Gastroesophageal sphincter (tissue), 4 donors: ENCODE results near the gene VCX. TPM values are rescaled to one million over a fixed set of nuclear protein-coding genes. Genes with fewer than 3 reads are reported as not detected.
"Not testable (repeated sequence)": the region's sequence is repeated elsewhere in the genome, so short reads cannot be mapped to it uniquely, and the experiment has no call there.

Experiments
- ATAC-seq: fragments of 150-250 bp; one replicate; pipeline ENCODE4 v1.9.1; 2016; ENCODE audit warnings: mild to moderate bottlenecking, moderate library complexity
- H3K27ac ChIP-seq, 4 donors: fragments of 200-600 bp; sonication (generic) in 3 of 4; 1 replicate in 3 of 4; 2 replicates in 1 of 4; pipeline ENCODE4 v1.5.1; 2016 to 2019
- H3K27me3 ChIP-seq: fragments of 200-600 bp; sonication (generic); one replicate; pipeline ENCODE4 v1.5.1; 2019
- H3K36me3 ChIP-seq, 2 donors: fragments of 200-600 bp; sonication (generic); one replicate each; pipeline ENCODE4 v1.5.1; 2019; ENCODE audit warnings: control low read depth in 1 of 2
- H3K4me1 ChIP-seq, 3 donors: fragments of 200-600 bp; sonication (generic); 1 replicate in 2 of 3; 2 replicates in 1 of 3; pipeline ENCODE4 v1.5.1; 2016 to 2019; ENCODE audit warnings: control low read depth in 2 of 3
- H3K4me3 ChIP-seq, 2 donors: fragments of 200-600 bp; sonication (generic); one replicate each; pipeline ENCODE4 v1.5.1; 2019; ENCODE audit warnings: mild to moderate bottlenecking in 1 of 2, moderate library complexity in 1 of 2
- H3K9me3 ChIP-seq, 3 donors: fragments of 200-600 bp; sonication (generic); one replicate each; pipeline ENCODE4 v1.5.1; 2017 to 2019; ENCODE audit warnings: control low read depth in 2 of 3
- EP300 ChIP-seq: sonication (generic); formaldehyde crosslinking; IDR thresholded peaks from one replicate; pipeline ENCODE4 v1.6.1; 2017; ENCODE audit warnings: antibody characterized with exemption, mild to moderate bottlenecking
- POLR2A ChIP-seq, 2 donors: fragments of 450-650 bp; IDR thresholded peaks; one replicate each; pipeline ENCODE4 v1.6.1; 2017; ENCODE audit warnings: antibody characterized with exemption in 2 of 2, mild to moderate bottlenecking in 2 of 2, moderate library complexity in 1 of 2
- POLR2AphosphoS5 ChIP-seq: sonication (generic); formaldehyde crosslinking; IDR thresholded peaks from one replicate; pipeline ENCODE4 v1.6.1; 2017; ENCODE audit warnings: antibody characterized with exemption
- WGBS, 2 donors: methylation state at CpG; one replicate each; pipeline ENCODE4 v1.1.5; 2018; ENCODE audit warnings: low coverage in 1 of 2; 5-methylcytosine and 5-hydroxymethylcytosine counted together
- total RNA-seq, 4 donors: library from RNA; depleted of rRNA; stranded (reverse); fragments of >200 nt; gene quantifications; one replicate each; pipeline ENCODE4 v1.1.0, GENCODE V29; 2016
- TF ChIP-seq, protein P1 (sequence below), 4 experiments: fragments of 200-600 bp in 2 of 4; fragments of 450-650 bp in 2 of 4; sonication (generic) in 1 of 4; IDR thresholded peaks; one replicate each; pipeline ENCODE4 v1.5.1; 2017 to 2019; ENCODE audit warnings: antibody characterized with exemption in 4 of 4, mild to moderate bottlenecking in 2 of 4, moderate library complexity in 2 of 4

VCX gene
- not detected for total RNA-seq

DNA sequence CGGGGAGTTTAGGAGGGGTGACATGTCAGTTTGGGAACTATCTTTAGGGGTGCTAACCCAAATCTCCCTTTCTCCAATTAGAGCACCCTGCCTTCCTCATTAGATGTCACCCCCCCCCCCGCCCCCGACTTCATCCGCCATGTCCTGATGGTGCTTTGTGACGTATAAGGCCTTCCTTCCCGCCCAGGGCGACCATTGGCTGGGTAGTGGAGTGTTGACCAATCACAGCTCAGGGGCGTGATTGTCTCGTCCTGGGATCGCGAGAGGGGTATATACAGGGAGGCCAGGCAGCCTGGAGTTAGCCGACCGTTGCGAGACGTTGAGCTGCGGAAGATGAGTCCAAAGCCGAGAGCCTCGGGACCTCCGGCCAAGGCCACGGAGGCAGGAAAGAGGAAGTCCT, at the start of gene VCX:
VCX (plus strand) TSS at position 301 of the 400 bp plus-strand sequence; CDS start at position 334, 33 bp downstream.
- H3K4me3 ChIP-seq, H3K36me3 ChIP-seq, ATAC-seq, H3K9me3 ChIP-seq, H3K27ac ChIP-seq, H3K27me3 ChIP-seq, H3K4me1 ChIP-seq: not testable (repeated sequence)
- no CpG with 5 or more reads among the region's 20 CpGs for WGBS, 2 donors

DNA sequence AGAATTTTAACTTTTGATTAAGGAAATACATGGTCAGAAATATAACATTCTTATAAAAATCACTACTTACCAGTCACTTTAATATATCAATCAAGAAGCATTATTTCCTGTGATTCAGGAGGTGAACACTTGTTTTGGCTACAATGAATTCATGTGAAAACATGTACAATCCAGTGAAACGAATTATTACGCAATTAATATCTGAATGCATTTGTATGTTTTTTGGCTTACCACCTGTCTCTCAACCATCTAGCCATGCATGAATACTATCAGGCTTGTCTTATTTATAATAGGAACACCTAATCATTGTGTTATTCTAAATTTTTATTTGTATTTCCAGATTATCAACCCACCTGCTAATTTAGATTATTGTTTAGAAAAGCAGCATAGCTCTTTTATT, 44.6 kb upstream of the VCX start:
- 86 to 100% methylated on average over 2 of the region's 2 CpGs for WGBS, 2 donors
- no peak for ATAC-seq
- Histone ChIP-seq H3K9me3 (no peaks in the 10 kb centered on the region), H3K4me3 (no peak overlapping the region), H3K27me3 (no peaks in the 10 kb centered on the region), H3K4me1 (no peaks in the 10 kb centered on the region), H3K36me3 (no peaks in the 10 kb centered on the region), H3K27ac (no peak overlapping the region)
- TF ChIP-seq POLR2A (IDR thresholded peaks at IDR 0.05), result no peak
- TF ChIP-seq POLR2AphosphoS5, result no peak
- no peak for TF ChIP-seq EP300
- TF ChIP-seq, protein P1, sequence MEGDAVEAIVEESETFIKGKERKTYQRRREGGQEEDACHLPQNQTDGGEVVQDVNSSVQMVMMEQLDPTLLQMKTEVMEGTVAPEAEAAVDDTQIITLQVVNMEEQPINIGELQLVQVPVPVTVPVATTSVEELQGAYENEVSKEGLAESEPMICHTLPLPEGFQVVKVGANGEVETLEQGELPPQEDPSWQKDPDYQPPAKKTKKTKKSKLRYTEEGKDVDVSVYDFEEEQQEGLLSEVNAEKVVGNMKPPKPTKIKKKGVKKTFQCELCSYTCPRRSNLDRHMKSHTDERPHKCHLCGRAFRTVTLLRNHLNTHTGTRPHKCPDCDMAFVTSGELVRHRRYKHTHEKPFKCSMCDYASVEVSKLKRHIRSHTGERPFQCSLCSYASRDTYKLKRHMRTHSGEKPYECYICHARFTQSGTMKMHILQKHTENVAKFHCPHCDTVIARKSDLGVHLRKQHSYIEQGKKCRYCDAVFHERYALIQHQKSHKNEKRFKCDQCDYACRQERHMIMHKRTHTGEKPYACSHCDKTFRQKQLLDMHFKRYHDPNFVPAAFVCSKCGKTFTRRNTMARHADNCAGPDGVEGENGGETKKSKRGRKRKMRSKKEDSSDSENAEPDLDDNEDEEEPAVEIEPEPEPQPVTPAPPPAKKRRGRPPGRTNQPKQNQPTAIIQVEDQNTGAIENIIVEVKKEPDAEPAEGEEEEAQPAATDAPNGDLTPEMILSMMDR (IDR thresholded peaks at IDR 0.05), result no peak

DNA sequence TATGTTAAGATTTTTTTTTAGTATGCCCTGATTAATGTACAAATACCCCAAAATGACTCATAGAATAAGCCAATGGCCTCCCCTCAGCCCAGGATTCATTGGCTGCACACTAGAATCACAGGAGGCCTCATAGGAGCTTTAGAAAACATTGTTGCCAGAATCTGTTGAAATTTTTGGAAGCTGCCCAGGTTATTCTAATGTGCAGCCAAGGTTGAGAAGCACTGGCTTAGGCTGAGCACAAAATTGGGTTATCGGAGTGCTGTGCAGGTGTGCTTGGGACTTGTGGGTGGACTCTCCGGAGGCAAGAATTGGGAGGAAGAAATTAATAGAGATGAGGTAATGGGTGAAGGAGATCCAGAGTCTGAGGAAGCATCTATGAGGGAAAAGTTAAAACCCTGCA, 41.3 kb upstream of the VCX start:
- no peak for ATAC-seq
- WGBS, 2 donors, result 55 to 100% methylated on average over 1 to 2 of the region's 2 CpGs
- H3K4me3 ChIP-seq, result no peak overlapping the region
- no peaks in the 10 kb centered on the region for H3K4me1 ChIP-seq
- H3K27ac ChIP-seq, result no peak overlapping the region
- no peaks in the 10 kb centered on the region for H3K9me3 ChIP-seq
- H3K27me3 ChIP-seq, result no peaks in the 10 kb centered on the region
- TF ChIP-seq POLR2A (IDR thresholded peaks at IDR 0.05) (no peak), EP300 (no peak), POLR2AphosphoS5 (no peak)
- TF ChIP-seq, protein P1 (IDR thresholded peaks at IDR 0.05), result no peak
- no peaks in the 10 kb centered on the region for H3K36me3 ChIP-seq

DNA sequence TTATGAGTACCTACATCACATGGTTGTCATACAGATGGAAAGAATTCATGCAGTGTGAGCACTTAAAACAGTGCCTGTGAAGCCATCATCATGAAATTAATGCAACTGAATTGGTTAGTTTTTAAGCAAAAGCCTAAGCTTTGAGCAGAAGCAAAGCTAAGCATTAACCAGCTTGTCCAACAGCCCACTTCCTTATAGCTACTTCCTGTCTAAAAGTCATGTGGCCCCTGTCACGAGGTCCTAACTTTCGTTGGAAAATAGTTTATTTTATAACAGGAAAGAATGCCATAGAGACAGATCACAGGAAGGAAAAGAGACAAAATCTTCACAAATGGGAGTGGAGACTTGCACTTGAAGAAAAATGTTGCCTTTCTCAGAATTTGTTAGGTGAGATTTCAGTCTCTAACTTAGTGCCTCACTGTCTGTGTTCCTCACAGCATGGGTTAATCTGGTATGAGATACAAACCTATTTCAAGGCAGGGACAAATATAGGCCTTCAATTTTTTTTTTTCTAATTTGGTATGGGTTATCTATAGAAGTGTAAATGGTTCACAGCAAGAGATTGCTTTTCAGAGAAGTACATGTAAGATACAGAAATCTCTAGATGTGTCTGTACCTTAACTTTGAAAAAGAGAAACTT, 27.7 kb upstream of the VCX start:
- 6% methylated on average over 2 of the region's 2 CpGs; no CpG with 5 or more reads in 1 of the 2 donors for WGBS, 2 donors
- no peak for ATAC-seq

DNA sequence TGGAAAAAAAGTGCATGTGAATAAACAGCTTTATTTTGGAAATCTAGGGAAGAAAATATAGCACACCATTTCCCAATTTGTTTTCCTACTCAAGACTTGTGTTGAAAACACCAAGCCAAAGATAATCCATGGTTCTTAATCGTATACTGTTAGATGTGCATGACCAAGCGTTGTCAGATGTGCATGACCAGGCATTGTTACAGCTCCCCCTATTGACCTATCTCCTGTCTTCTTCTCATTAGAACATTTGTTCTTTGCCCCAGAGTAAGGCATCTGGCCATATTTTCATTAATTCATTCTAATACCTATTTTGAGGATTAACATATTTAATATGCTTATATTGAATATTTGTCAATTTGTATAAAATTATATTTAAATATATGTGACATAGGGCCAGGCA, 14.4 kb upstream of the VCX start:
- H3K27ac ChIP-seq, result no peak overlapping the region
- 37 to 72% methylated on average over 2 of the region's 2 CpGs for WGBS, 2 donors
- no peaks in the 10 kb centered on the region for H3K36me3 ChIP-seq
- H3K27me3 ChIP-seq, result no peaks in the 10 kb centered on the region
- no peaks in the 10 kb centered on the region for H3K9me3 ChIP-seq
- TF ChIP-seq POLR2AphosphoS5 (no peak), EP300 (no peak), POLR2A (IDR thresholded peaks at IDR 0.05) (no peak)
- TF ChIP-seq, protein P1 (IDR thresholded peaks at IDR 0.05), result no peak
- ATAC-seq, result no peak
- H3K4me1 ChIP-seq, result no peaks in the 10 kb centered on the region
- H3K4me3 ChIP-seq, result no peak overlapping the region

More for the DNA sequence above, 27.7 kb upstream of the VCX start:
- TF ChIP-seq, protein P1 (IDR thresholded peaks at IDR 0.05), result no peak
- TF ChIP-seq EP300, result no peak
- TF ChIP-seq POLR2A (IDR thresholded peaks at IDR 0.05), result no peak
- Histone ChIP-seq H3K27me3 (no peaks in the 10 kb centered on the region), H3K4me3 (no peak overlapping the region), H3K27ac (no peak overlapping the region), H3K9me3 (no peaks in the 10 kb centered on the region), H3K36me3 (no peaks in the 10 kb centered on the region), H3K4me1 (no peaks in the 10 kb centered on the region)
